ENCODE measurements around the gene NRXN3. TPM values are rescaled to one million over a fixed set of nuclear protein-coding genes. Genes with fewer than 3 reads are reported as not detected.
"Not testable (repeated sequence)": the region's sequence is repeated elsewhere in the genome, so short reads cannot be mapped to it uniquely, and the experiment has no call there.

The NRXN3 gene
- total RNA-seq, 1 donor from 2014 or later = 0.07 TPM

- no peak for DNase-seq (ENCODE audit: low read depth, low spot score)
Observed at GRCh38 chr14:78403278-78403815, 233.2 kb downstream of the NRXN3 start.

- DNase-seq (ENCODE audit: low read depth, low spot score) = no peak
Observed at GRCh38 chr14:78405079-78405856, 235.1 kb downstream of the NRXN3 start.

- DNase-seq (ENCODE audit: low read depth, low spot score) = no peak
Observed at GRCh38 chr14:78412475-78412874, 242.3 kb downstream of the NRXN3 start.

GRCh38 chr14:78414172-78414571, 244.0 kb downstream of the NRXN3 start:
- DNase-seq (ENCODE audit: low read depth, low spot score) = no peak

- no peak for DNase-seq (ENCODE audit: low read depth, low spot score)
Observed at GRCh38 chr14:78417532-78417931, 247.4 kb downstream of the NRXN3 start.

GRCh38 chr14:78424311-78424710, 254.1 kb downstream of the NRXN3 start:
- no peak for DNase-seq (ENCODE audit: low read depth, low spot score)

- no peak for DNase-seq (ENCODE audit: low read depth, low spot score)
Observed at GRCh38 chr14:78425330-78425729, 255.2 kb downstream of the NRXN3 start.

- no peak for DNase-seq (ENCODE audit: low read depth, low spot score)
Observed at GRCh38 chr14:78425782-78426181, 255.6 kb downstream of the NRXN3 start.

GRCh38 chr14:78432046-78432445, 261.9 kb downstream of the NRXN3 start:
- no peak for DNase-seq (ENCODE audit: low read depth, low spot score)

- not testable (repeated sequence) for DNase-seq (ENCODE audit: low read depth, low spot score)
Observed at GRCh38 chr14:78437448-78437847, 267.3 kb downstream of the NRXN3 start.

- DNase-seq (ENCODE audit: low read depth, low spot score) = no peak
Observed at GRCh38 chr14:78440356-78440894, 270.3 kb downstream of the NRXN3 start.

GRCh38 chr14:78443834-78444233, 273.7 kb downstream of the NRXN3 start:
- no peak for DNase-seq (ENCODE audit: low read depth, low spot score)

GRCh38 chr14:78445275-78445674, 275.1 kb downstream of the NRXN3 start:
- no peak for DNase-seq (ENCODE audit: low read depth, low spot score)

GRCh38 chr14:78446807-78447206, 276.6 kb downstream of the NRXN3 start:
- no peak for DNase-seq (ENCODE audit: low read depth, low spot score)

GRCh38 chr14:78448164-78449094, 278.3 kb downstream of the NRXN3 start:
- no peak for DNase-seq (ENCODE audit: low read depth, low spot score)

- no peak for DNase-seq (ENCODE audit: low read depth, low spot score)
Observed at GRCh38 chr14:78450669-78451318, 280.6 kb downstream of the NRXN3 start.

GRCh38 chr14:78451319-78451695, 281.1 kb downstream of the NRXN3 start:
- DNase-seq (ENCODE audit: low read depth, low spot score) = no peak

- DNase-seq (ENCODE audit: low read depth, low spot score) = no peak
Observed at GRCh38 chr14:78455896-78456435, 285.8 kb downstream of the NRXN3 start.

- DNase-seq (ENCODE audit: low read depth, low spot score) = no peak
Observed at GRCh38 chr14:78469947-78470346, 299.8 kb downstream of the NRXN3 start.

- no peak for DNase-seq (ENCODE audit: low read depth, low spot score)
Observed at GRCh38 chr14:78479127-78479780, 309.1 kb downstream of the NRXN3 start.

- no peak for DNase-seq (ENCODE audit: low read depth, low spot score)
Observed at GRCh38 chr14:78484028-78484427, 313.9 kb downstream of the NRXN3 start.

Measured in pulmonary artery endothelial cell (primary cell).